HFFc6 (cell line): ENCODE results near the gene SCFD1. TPM values are rescaled to one million over a fixed set of nuclear protein-coding genes. Genes with fewer than 3 reads are reported as not detected.

Experiments used
- DNase-seq: peaks from one replicate; pipeline ENCODE4 v3.0.0-alpha.2; 2018
- H3K27ac Mint-ChIP-seq: 2 replicates; pipeline ENCODE4 v1.8.0; 2020; ENCODE audit warnings: mild to moderate bottlenecking, mixed read lengths
- H3K27me3 Mint-ChIP-seq: 2 replicates; pipeline ENCODE4 v1.8.0; 2021; ENCODE audit warnings: mild to moderate bottlenecking, moderate library complexity, mixed read lengths; ENCODE audit not compliant: insufficient read depth
- H3K36me3 Mint-ChIP-seq: 2 replicates; pipeline ENCODE4 v1.8.0; 2021; ENCODE audit warnings: low read depth, mixed read lengths
- H3K4me1 Mint-ChIP-seq: 2 replicates; pipeline ENCODE4 v1.8.0; 2020; ENCODE audit warnings: low read depth, mixed read lengths
- H3K4me3 Mint-ChIP-seq: 2 replicates; pipeline ENCODE4 v1.8.0; 2020; ENCODE audit warnings: mild to moderate bottlenecking, moderate library complexity, mixed read lengths
- H3K9me3 Mint-ChIP-seq: 2 replicates; pipeline ENCODE4 v1.8.0; 2020; ENCODE audit warnings: mild to moderate bottlenecking, mixed read lengths
- CTCF ChIP-seq: fragments of 200-600 bp; sonication (generic); IDR thresholded peaks from 2 replicates; pipeline ENCODE4 v1.5.0; 2021; ENCODE audit warnings: antibody characterized with exemption, mild to moderate bottlenecking
- total RNA-seq, 6 experiments: library from RNA; stranded (reverse); fragmentation: NEBNext Ultra II Directional; extraction: Animal tissue kit (Norgen Biotek cat#: 25700); gene quantifications; 2 replicates in 1 of 6; 3 replicates in 5 of 6; pipeline ENCODE4 v1.2.3, GENCODE V29; 2021

The SCFD1 gene
- total RNA-seq, 6 experiments from 2014 or later: 105 to 126 (median 113) TPM

- Mint-ChIP-seq H3K36me3 (no peaks in the 10 kb centered on the region), H3K9me3 (no peaks in the 10 kb centered on the region; the same call in 1 of the 2 replicates), H3K4me3 (no peak overlapping the region), H3K27me3 (peaks cover 33% of the 10 kb centered on the region), H3K27ac (no peak overlapping the region), H3K4me1 (no peaks in the 10 kb centered on the region)
- no peak for TF ChIP-seq CTCF
- no peak for DNase-seq
These were observed 149.5 kb downstream of the SCFD1 start for GRCh38 chr14:30771595-30771994.

- peaks cover 9% of the 10 kb centered on the region; the same call in 1 of the 2 replicates for H3K4me1 Mint-ChIP-seq
- peak; percentile 11 for DNase-seq
- no peaks in the 10 kb centered on the region for H3K9me3 Mint-ChIP-seq
- H3K36me3 Mint-ChIP-seq: no peaks in the 10 kb centered on the region
- H3K4me3 Mint-ChIP-seq: no peak overlapping the region
- no peak for TF ChIP-seq CTCF
- H3K27ac Mint-ChIP-seq: no peak overlapping the region
- H3K27me3 Mint-ChIP-seq: peaks cover 5% of the 10 kb centered on the region
These were observed 157.1 kb downstream of the SCFD1 start for GRCh38 chr14:30779210-30779609.

Other genes with a start within 250 kb of the SCFD1 start
- 10 to 100 TPM; 26.1 to 34.7 (median 27.3) TPM for gene G2E3, start 63.2 kb upstream of the SCFD1 start, total RNA-seq